LNCAP (cell line): ENCODE data around the gene CA4.

Experiments used
- CTCF ChIP-seq: fragments of 450-650 bp; IDR thresholded peaks from 2 replicates; pipeline ENCODE4 v1.5.1; 2017; ENCODE audit warnings: mild to moderate bottlenecking

Gene CA4

DNA sequence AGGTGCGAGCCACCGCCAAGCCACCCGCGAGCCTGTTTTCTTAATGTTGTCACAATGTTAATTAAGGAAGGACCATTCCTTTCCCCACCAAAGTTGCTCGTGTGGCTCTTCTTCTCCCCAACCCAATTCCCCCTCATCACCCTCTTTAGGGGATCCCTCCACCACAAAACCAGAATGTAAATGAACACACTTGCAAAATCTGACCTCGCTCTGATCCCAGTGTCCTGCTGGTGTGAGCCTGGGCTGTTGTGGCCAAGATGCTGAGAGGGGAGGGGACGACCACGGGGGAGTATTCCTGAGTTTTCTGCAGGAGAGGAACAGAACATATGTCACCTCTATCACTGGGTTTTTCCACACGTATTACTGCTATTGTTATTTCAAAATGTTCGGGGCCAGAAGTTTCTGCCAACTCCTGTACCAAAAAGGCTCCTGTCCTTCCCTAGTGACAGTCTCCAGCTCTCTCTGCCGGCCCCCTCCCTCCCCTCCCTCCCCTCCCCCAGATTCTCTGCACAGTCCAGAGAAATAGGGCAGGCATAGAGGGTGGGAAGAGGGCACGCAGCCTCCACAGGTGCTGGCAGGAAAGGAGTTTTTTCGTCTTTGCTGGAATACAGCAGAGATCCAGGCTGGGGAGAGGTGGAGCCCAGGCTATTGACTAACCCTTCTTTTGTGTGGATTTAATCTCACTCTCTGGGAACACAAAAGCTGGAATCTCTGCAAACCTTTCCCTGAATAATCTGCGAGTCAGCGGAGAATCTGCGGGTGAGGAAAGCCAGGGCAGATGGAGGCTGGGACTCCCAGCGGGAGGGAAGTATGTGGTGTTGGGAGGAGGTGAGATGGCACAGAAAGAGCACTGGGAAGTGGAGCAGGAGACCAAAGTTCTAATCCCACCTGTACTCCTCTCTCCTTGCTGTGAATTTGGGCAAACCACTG is 4.5 kb upstream of the CA4 start:
- TF ChIP-seq CTCF: no peak

DNA sequence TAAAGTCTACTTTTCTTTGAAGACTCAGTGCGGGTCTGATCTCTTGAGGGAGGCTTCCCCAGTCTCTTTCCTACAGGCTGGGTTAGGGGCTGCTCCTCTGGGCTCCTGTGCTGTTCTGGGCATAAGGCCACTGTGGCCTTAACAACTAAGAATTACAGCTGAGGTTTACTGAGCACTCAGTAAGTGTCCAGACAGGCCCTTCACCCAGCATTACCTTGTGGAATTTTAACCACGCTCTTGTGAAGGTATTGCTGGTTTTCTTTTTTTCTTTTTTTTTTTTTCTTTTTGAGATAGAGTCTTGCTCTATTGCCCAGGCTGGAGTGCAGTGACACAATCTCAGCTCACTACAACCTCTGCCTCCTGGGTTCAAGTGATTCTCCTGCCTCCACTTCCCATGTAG is 3.6 kb upstream of the CA4 start:
- TF ChIP-seq CTCF: no peak

DNA sequence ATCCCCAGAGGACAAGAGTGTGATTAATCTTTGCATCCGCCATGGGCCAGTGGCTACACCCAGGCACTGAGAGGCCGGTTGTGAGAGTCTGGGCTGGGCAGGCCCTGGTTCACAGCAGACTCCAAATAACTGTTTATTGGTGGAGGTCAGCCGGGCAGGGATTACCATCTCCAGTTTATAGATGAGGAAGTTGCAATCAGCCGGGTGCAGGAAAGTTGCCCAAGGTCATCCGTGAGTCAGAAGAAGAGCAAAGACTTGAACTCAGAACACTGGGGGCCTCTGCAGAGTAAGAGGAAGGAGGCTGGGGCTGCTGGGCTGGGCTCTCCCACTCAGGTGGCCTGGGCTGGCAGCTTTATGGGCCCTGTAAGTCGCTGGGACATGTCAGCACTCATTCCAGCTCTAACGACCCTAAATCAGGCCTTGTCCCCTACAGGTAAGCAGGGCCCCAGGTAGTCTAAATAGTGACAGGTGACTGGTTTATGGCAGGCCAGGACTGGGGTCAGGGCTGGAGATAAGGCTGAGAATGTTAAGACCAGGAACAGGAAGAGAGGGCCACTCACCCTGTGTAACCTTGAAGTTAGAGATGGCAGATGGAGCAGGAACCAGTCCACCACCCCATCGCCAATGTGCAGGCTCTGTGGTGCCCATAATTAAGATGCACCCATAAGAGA is 2.1 kb upstream of the CA4 start:
- no peak for TF ChIP-seq CTCF

DNA sequence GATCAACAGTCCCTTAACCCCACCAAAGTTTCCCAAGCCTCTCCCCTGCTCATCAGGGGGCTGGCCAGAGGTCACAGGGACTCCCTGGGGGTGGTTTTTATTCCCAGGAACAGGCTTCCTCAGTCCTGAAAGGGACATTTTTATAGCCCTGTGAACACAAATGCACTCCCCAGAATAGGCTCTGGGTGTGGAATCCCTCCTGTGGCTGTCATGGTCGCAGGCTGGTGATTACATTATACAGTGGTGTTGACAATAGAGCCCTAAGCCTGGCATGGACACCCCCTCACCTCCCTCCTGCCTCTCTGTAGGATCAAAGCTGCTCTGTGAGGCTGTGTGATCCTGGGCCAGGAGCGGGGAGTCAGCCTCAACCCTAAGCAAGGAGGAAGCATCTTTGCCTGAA is 1.4 kb upstream of the CA4 start:
- no peak for TF ChIP-seq CTCF

DNA sequence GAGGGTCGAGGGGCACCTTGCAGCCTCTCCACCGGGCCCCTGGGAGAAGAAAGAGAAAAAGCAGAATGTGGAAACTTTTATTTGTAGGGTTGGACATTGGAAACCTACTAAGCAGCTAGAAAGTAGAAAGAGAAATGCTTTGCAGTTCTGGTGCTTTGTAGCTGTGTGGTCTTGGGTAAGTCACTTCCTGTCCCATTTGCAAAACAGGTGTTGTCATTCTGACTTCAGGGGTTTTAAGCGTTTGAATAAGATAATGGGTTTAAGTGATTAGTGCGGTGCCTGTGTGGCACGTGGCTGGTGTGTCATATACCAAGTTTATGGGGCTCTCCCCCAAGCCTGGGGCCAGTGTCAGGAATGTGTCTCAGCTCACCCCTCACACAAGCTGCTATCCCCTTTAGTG is 1.6 kb downstream of the CA4 start:
- no peak for TF ChIP-seq CTCF

DNA sequence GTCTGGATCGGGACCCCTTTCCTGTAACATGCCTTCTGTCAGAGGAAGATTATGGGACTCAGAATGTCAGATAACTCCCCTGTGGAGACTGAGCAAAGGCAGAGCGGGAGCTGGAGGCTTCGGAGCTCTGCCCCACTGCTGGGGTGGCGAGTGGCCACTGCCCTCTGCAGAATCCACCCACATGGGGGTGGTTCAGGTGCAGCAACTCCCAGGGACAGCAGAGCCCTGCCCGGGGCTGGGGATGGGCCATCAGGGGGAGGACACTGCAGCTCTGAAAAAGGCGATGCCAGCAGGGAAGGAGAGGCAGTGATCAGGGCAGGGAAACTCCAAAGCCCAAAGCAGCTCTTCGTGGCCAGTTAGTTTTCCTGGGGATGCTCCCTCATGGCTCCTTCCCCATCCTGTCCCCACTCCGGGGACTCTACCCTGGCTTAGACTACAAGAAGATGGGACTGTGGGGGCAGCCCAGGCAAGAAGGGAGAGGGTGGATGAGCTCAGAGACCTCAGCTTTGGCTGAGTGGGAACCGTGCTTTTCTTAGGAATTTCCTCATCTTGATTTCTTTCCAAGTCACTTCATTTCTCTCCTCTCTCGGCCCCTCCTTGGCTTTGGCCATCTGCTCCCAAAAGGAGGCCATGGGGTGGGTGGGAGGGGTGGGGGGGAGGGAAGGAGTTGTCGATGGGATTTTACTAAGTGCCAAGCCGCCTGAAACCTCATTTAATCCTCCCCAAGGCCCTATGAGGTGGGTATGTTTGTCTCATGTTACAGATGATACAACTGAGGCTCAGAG is 4.0 kb downstream of the CA4 start:
- TF ChIP-seq CTCF: no peak

DNA sequence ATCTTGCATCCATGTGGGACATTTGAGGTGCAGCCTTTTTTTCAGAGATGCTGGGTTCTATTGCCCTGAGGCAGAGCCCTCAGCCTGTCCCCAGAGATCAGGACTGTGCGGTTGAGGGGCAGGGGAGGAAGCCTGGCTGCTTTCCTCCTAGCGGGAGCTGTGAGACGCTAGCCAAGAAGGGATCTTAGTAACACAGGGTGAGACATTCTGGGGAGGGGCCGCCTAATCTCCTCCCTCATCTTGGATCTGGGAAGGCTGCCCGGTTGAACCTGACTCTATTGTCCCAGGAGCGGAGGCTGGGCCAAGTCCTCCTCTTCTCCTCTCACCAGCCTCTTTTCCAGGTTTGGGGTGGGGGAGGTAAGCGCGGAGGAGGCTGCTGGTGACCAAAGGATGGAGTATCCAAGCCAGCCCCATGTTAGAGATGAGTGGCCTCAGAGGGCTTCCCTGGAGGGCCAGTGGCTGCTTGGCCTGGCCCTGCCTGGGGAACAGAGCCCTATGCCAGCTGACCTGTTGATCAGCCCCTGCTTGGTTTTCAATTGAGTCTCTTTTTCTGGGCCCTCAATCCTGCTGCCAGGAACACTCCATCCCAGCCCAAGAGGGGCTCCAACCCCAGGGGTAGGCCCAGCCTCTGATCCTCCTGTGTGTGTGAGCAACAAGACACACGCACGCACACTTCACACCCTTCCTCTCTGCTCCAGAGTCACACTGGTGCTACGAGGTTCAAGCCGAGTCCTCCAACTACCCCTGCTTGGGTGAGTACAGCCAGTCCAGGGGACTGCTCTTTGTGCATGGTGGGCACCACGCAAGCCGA is 5.0 kb downstream of the CA4 start:
- TF ChIP-seq CTCF: no peak
